GM21576 (cell line): ENCODE data around the gene DNTT.

Experiments used
- ATAC-seq: cut with Tn5 transposase; IDR thresholded peaks from one replicate; pipeline ENCODE4 v1.9.1; 2021; ENCODE audit warnings: mild to moderate bottlenecking, moderate library complexity; ENCODE audit not compliant: unreplicated experiment

The DNTT gene

GRCh38 chr10:96275685-96276418 is 28.4 kb upstream of the DNTT start:
- ATAC-seq, result no peak

DNA sequence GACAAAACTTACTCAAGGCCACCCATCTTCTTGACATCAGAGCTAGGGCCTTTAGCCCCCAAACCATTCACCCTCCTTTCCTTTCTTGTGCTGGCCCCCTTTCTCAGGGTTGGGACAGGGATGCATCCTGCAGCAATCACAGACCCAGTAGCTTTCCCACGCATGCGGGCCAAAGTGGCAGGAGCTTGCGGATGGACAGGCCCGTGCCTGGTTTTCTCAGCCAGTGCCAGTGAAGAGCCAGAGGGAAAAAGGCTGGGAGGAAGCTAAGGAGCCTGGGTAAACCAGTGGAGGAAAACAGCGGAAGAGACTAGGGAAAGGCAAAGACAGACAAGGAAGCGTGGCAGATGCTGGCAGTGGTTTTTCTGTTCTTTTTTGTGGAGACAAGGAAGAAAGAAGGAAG is 27.8 kb upstream of the DNTT start:
- ATAC-seq, result no peak

DNA sequence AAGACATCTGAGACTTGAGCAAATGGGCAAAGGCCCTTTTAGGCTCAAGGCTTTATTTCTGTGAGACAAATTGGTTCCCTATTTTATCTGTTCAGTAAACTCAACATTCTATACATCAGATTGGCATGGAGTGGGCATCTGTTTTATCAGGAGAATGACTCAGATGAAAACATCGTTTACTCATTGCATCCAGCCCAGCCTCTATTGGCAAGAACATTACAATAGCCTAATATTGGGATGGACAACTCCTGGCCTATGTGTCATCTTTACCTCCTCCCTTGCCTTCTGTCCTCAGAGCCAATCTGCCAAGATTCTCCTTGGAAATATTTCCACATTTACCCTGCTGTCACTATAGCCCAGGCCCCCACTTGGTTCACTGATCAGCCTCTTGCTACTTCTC is 27.4 kb upstream of the DNTT start:
- ATAC-seq, result no peak

- no peak for ATAC-seq
These were observed 25.0 kb upstream of the DNTT start for GRCh38 chr10:96279191-96279641.

- no peak for ATAC-seq
These were observed 23.4 kb upstream of the DNTT start for GRCh38 chr10:96280859-96281258.

DNA sequence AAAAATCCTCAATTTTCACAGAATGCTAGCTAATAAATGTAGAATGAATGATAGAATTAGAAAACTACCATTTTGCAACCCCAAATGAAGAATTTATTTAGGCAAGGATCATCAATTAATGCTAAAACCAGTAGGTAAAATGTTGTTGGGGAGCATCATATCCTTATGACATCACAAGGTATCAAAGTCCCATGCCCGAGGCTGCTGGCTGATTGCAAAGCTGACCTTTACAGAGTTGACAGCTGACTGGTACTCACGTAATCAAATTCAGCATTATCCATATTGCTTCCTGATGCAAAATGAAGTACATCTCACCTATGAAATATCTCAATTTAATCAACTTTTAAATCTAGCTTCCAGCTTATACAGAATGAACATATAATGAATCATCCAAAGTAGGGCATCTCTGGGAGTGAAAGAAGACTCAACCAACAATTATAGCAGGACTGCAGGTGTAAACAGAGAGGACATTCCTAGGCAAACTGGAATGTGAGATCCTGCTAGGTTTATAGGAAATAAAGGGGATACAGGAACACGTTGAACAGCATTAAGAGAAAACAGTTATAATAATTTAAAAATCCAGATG is 22.7 kb upstream of the DNTT start:
- no peak for ATAC-seq

DNA sequence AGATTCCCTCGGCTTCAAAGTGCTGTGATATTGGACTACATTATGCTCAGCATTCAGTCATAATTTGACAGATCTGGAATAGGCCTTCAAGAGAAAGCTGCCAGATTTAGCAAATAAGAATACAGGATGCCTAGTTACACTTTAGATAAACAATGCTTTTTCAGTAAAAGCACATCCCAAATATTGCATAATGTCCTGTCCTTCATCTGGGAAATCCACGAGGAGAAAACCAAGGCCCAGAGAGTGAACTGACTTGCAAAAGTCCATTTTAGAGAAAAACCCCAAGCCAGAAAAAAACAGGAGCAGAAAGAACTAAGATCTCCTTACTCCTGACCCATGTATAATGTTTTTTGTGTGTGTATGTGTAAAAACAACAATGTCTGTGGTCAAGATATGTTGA is 20.9 kb upstream of the DNTT start:
- no peak for ATAC-seq

DNA sequence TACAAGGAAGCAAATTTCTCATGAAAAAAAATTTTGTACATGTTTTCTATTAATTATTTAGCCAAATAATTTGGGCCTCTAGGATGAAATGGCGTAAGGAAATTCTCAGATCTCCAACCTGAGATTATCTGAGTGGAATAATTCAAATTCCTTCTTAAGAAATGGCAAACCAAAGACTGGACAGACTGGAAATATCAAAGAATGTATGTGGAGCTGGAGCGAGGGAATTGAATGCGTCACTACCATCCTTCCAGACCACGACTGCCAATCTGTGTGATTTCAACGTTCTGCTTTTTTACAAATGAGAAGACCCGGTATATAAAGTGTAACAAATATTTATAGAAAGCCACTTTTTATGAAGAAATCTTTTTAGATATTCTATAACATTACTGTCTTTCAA is 20.5 kb upstream of the DNTT start:
- no peak for ATAC-seq

DNA sequence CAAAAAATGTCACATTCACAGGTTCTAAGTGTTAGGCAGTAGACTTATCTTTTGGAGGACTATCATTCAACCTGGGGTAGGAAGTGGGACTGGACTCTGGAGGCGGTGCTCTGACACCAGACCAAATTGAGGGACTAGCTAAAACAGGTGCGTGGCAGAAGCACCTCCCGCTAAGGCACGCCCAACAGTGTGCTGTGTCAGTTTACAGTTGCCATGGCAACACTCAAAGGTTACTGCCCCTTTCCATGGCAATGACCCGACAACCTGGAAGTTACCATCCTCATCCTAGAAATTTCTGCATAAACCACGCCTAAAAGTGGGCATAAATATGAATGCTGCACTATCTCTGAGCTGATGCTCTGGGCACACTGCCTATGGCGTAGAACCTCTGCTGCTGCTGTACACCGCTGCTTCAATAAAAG is 18.9 kb upstream of the DNTT start:
- ATAC-seq, result no peak

GRCh38 chr10:96287392-96288105 is 16.7 kb upstream of the DNTT start:
- peak; percentile 49 for ATAC-seq

GRCh38 chr10:96288151-96288621 is 16.0 kb upstream of the DNTT start:
- ATAC-seq, result peak; percentile 50

DNA sequence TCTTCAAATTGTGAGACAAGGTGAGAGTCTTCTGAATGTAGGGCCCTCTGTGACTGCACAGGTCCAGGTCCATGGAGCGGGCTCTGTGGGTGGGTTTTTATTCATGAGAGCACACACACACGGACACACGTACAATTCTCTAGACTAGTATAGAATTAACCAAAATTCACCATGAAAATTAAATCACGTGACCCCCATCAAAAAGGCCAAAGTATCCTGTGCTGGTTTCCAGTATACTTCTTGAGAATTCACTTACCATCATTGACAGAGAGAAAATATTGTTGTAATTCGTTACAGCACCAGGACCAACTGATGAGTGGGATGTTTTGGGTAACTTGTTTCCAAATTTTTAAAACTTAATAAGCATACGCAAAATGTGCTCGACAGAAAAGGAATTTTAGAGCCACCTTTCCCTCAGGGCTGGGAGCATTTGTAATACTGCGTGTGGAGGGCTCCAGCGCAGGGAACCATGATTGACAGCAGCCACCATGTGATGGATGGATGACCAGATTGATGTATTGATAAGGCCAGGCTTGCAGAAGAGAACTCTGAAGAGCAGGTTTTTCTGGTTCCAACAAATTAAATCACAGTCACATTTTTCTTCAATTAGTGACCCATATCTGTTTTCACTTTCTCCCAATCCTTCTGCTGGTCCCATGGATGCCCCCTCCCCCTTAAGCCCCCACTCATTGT is 14.9 kb upstream of the DNTT start:
- no peak for ATAC-seq

DNA sequence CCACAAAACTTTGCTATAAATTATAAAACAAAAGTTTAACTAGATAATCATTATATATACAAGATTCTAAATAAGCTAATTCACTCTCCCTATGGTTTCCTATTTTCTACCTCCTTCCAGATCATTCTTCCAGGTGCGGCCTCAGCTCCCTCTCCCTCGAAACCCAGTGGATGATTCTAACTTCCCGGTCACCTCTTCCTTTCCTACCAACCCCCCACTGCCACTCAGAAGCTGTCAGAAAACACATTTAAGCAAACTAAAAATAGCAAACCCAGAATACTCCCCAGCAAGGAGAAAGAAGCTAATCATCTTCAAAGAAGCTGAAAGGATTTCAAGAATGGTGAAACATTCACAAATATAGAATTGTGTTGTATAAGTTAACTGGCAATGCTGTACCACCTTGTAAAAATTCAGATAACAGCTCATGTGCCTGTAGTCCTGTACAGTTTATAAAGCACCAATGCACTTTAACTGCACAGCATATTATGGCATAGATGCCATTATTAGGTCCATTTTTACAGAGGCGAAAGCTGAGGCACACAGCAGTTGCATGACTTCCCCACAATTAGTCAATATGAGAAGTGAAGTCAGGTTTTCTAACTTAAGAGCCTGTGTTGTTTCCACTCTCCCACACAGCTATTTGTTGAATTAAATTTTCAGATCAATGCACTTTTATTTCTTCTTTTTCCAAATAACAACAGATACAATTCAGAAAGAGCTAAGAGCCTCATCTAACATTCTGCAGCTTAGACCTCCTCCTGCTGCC is 13.7 kb upstream of the DNTT start:
- peak; percentile 30 for ATAC-seq

DNA sequence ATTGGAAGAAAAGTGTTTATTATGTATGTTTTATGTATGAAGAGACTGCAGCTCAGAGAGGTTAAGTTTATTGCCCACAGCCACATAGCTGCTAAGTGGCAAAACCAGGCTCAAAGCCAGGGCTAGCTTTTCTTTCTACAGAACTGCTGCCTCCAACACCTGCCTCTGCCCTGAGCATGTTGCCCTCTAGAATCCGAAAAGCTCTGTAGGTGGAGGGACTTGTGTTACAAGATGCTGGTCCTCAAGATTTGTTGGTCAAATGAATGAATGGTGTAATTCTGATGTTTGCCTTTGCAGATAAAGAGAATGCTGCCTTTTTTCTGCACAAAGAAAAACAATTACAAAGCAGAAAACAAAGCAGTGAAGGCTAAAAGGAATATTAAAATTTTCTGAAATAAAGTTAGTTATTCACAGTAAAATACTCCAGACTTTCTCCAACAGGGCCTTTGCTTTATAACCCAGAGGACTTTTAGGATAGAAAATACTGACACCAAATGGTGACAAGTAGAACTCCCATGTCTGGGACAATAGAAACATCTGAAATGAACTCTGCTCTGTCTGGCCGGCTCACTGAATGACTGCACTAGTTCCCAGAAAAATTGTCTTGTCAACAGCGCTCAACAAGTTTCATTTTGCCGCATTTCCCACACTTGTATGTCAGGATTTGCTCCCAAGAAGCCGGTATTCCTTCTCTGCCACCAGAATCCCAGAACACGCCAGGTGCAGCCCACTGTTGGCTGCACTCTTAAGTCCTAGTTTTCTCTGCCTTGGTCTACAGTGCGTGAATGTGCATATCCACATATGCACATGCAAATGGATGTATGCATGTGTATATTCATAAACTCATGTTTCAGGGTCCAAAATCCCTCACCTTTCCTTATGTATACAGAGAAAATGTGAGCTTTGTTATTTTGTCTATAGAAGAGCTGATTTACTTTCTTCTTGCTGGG is 11.0 kb upstream of the DNTT start:
- ATAC-seq, result peak; percentile 50

- ATAC-seq, result no peak
These were observed 8.8 kb upstream of the DNTT start for GRCh38 chr10:96295475-96295874.

- no peak for ATAC-seq
These were observed 6.7 kb upstream of the DNTT start for GRCh38 chr10:96297486-96297885.

DNA sequence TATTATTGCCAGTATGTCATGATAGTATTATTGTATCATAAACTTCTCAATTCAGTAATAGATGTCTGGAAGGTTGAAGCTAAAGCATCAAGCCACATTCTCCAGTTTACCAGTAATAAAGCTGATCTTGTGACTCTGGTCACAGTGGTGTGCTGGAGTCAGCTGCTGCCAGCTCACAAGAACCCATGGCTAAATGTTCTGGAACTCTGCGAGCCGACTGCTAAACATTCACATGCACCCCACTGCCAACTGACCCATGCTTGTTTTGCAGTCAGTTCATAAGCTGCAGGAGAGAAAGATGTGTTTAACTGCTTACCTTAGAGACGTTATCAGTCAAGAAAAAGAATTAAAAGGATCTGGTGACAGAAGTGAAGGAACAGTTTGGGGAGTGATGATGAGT is 5.9 kb upstream of the DNTT start:
- ATAC-seq, result no peak

GRCh38 chr10:96299383-96299782 is 4.9 kb upstream of the DNTT start:
- no peak for ATAC-seq

DNA sequence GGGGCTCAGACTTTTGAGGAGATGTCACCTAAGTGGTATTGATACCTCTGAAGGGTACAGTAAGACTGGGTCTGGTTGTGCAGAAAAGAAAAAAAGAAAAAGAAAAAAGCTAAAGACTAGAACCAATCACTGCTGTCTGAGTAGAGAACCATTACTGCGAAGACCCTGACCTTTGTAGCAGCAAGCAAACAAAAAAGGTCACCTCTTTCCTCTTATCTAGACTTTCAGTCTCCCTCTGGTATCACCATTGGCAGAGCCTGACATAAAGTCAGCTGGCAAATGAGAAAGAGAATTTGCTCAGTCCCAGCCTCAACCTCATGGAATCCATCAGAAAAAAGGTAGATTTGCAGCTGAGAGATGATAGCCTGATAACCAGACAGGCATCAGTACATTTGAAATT is 2.6 kb upstream of the DNTT start:
- no peak for ATAC-seq

DNA sequence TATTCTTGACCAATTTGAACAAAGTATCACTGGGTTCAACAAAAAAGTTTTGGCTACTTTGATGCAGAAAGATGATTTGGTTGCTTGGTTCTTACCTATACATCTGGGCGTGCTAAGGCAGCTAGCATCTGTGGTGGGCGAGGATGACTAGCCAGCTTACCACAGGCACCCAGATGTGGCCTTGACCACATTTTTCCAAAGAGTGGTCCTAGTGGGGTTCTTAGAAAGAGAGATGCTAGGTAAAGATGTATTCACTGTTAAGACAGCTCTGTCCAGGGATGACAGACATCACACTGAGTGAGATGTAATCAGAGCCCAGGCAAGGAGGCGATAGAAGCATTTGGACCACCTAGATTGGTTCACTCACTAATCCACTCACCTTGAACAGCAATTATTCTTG is 785 bp downstream of the DNTT start:
- no peak for ATAC-seq
